A549 (cell line): ENCODE measurements around the gene ADCY7. TPM values are rescaled to one million over a fixed set of nuclear protein-coding genes. Genes with fewer than 3 reads are reported as not detected.

ENCODE experiments used
- polyA plus RNA-seq, 4 experiments: library from polyadenylated mRNA; depleted of rRNA in 3 of 4; stranded (reverse); fragments of >200 nt; fragmentation: RNase III in 1 of 4; extraction: RNeasy Plus Mini Kit Qiagen cat#74134 plus additional on column Dnase treatment in 1 of 4; gene quantifications; 2 replicates in 3 of 4; 3 replicates in 1 of 4; pipeline ENCODE4 v1.2.3, GENCODE V29; 2011 to 2017
- small RNA-seq, 6 experiments: library from RNA; depleted of rRNA; stranded (forward); fragments of <200 nt; gene quantifications; one replicate each; pipeline ENCODE3, GENCODE V24; 2012

Gene ADCY7
- polyA plus RNA-seq, 2 of the 4 experiments (the other 2 are of a cell fraction) = 10.5 to 18.7 TPM

Small RNAs within 50 kb of the gene (small RNA-seq; reads per million reads assigned to genes)
- 0 reads per million in 6 experiments for gene MIR6771

Other genes with a start within 250 kb of the ADCY7 start
- 29.3 and 32.0 TPM in 2 replicates for gene CNEP1R1, start 241.3 kb upstream of the ADCY7 start, polyA plus RNA-seq (2011; rRNA removed)
- 19.5 to 24.0 TPM (median 20.7 TPM) in 3 replicates for gene CNEP1R1, start 241.3 kb upstream of the ADCY7 start, polyA plus RNA-seq (2017; fragmentation: RNase III; extraction: RNeasy Plus Mini Kit Qiagen cat#74134 plus additional on column Dnase treatment)
- 28.2 and 30.8 TPM in 2 replicates for gene HEATR3, start 200.6 kb upstream of the ADCY7 start, polyA plus RNA-seq (2011; rRNA removed)
- gene HEATR3, start 200.6 kb upstream of the ADCY7 start, polyA plus RNA-seq (2017; fragmentation: RNase III; extraction: RNeasy Plus Mini Kit Qiagen cat#74134 plus additional on column Dnase treatment) = 19.1 to 21.6 TPM (median 21.2 TPM) in 3 replicates
- gene TENT4B, start 113.2 kb upstream of the ADCY7 start, polyA plus RNA-seq (2011; rRNA removed) = 14.5 and 19.4 TPM in 2 replicates
- gene TENT4B, start 113.2 kb upstream of the ADCY7 start, polyA plus RNA-seq (2017; fragmentation: RNase III; extraction: RNeasy Plus Mini Kit Qiagen cat#74134 plus additional on column Dnase treatment) = 12.2 to 12.5 TPM (median 12.2 TPM) in 3 replicates
- 94.5 and 102 TPM in 2 replicates for gene BRD7, start 102.4 kb downstream of the ADCY7 start, polyA plus RNA-seq (2011; rRNA removed)
- 59.9 to 60.4 TPM (median 60.2 TPM) in 3 replicates for gene BRD7, start 102.4 kb downstream of the ADCY7 start, polyA plus RNA-seq (2017; fragmentation: RNase III; extraction: RNeasy Plus Mini Kit Qiagen cat#74134 plus additional on column Dnase treatment)